ENCODE results near the gene IFNGR2. TPM values are rescaled to one million over a fixed set of nuclear protein-coding genes. Genes with fewer than 3 reads are reported as not detected.
"Not testable (repeated sequence)": the region's sequence is repeated elsewhere in the genome, so short reads cannot be mapped to it uniquely, and the experiment has no call there.

IFNGR2 gene
- total and polyA plus RNA-seq, 4 experiments from 2014 or later = 8.7 to 24.3 (median 21.8) TPM

GRCh38 chr21:33360881-33361602 lies 42.2 kb upstream of the IFNGR2 start:
- Mint-ChIP-seq H3K27ac (peak overlapping the region; percentile 87 to 99 (median 94)), H3K36me3 (peaks cover 8 to 22% of the 10 kb centered on the region in 2 donors), H3K9me3 (peaks cover 0 to 3% (median 0%) of the 10 kb centered on the region in 8 donors), H3K4me1 (peaks cover 13 to 22% (median 18%) of the 10 kb centered on the region in 4 donors), H3K27me3 (peaks cover 0 to under 1% of the 10 kb centered on the region in 2 donors), H3K4me3 (peak overlapping the region; percentile 83 to 97 (median 91))
- Histone ChIP-seq H3K4me3 (ENCODE audit: low read length in 2 of 2) (peak overlapping the region; percentile 47 to 58), H3K27ac (ENCODE audit: low read depth, low read length) (peak overlapping the region; percentile 47), H3K36me3 (ENCODE audit: insufficient read depth, low read length) (no peaks in the 10 kb centered on the region), H3K9me3 (ENCODE audit: control insufficient read depth in 1 of 2, low read length in 2 of 2) (no peaks in the 10 kb centered on the region), H3K4me1 (ENCODE audit: insufficient read depth, low read length) (peaks cover 21% of the 10 kb centered on the region), H3K27me3 (ENCODE audit: insufficient read depth, low read length) (no peaks in the 10 kb centered on the region)
- peak; percentile 82 to 87 (median 83) for DNase-seq
- ChIA-PET POLR2A (ENCODE audit: partially characterized antibody) (interaction anchor here (0.6 to 5.3 kb wide), 51 partner anchors 8 to 633 kb away, joined by 3 to 114 read pairs (median 7); partner anchors contain the start of genes DNAJC28, DONSON, IFNAR1 and IFNAR2), CTCF (ENCODE audit: partially characterized antibody) (interaction anchor here (0.6 to 5.5 kb wide), 72 partner anchors 9 to 945 kb away, joined by 3 to 90 read pairs (median 6); partner anchors contain the start of genes DONSON, IFNAR1, IFNGR2 and IL10RB)
- intact Hi-C loops (cut with micrococcal nuclease) = loop anchor here (1.0 to 5.0 kb wide), 7 partner anchors 14 to 161 kb away; partner anchors contain the start of genes IFNGR2 and IL10RB

- peak overlapping the region; percentile 91 to 99 (median 97) for H3K27ac Mint-ChIP-seq
- Histone ChIP-seq H3K36me3 (ENCODE audit: insufficient read depth, low read length) (no peaks in the 10 kb centered on the region), H3K27ac (ENCODE audit: low read depth, low read length) (peak overlapping the region; percentile 47), H3K27me3 (ENCODE audit: insufficient read depth, low read length) (no peaks in the 10 kb centered on the region), H3K4me1 (ENCODE audit: insufficient read depth, low read length) (peaks cover 21% of the 10 kb centered on the region), H3K4me3 (ENCODE audit: low read length in 2 of 2) (peak overlapping the region; percentile 47 to 58), H3K9me3 (ENCODE audit: control insufficient read depth in 1 of 2, low read length in 2 of 2) (peaks cover 0 to 3% of the 10 kb centered on the region in 2 donors)
- peaks cover 0 to 10% (median 7%) of the 10 kb centered on the region in 8 donors for H3K9me3 Mint-ChIP-seq
- intact Hi-C loops (cut with micrococcal nuclease) = loop anchor here (1.0 to 5.0 kb wide), 2 partner anchors 95 to 117 kb away; partner anchors contain the start of genes IL10RB and TMEM50B
- peaks cover 0 to 2% of the 10 kb centered on the region in 2 donors for H3K27me3 Mint-ChIP-seq
- peaks cover 0 to 12% of the 10 kb centered on the region in 2 donors for H3K36me3 Mint-ChIP-seq
- ChIA-PET CTCF (ENCODE audit: partially characterized antibody) (interaction anchor here (0.6 to 5.5 kb wide), 61 partner anchors 12 to 946 kb away, joined by 3 to 90 read pairs (median 7); partner anchors contain the start of genes IFNAR1, IFNGR2, IL10RB and PAXBP1), POLR2A (ENCODE audit: partially characterized antibody) (interaction anchor here (0.6 to 5.3 kb wide), 48 partner anchors 10 to 634 kb away, joined by 3 to 114 read pairs (median 7); partner anchors contain the start of genes DNAJC28, DONSON, IFNAR1 and IFNAR2)
- peaks cover 13 to 22% (median 18%) of the 10 kb centered on the region in 4 donors for H3K4me1 Mint-ChIP-seq
- peak overlapping the region; percentile 83 to 97 (median 91) for H3K4me3 Mint-ChIP-seq
- DNase-seq = peak; percentile 81 to 88 (median 88)
Observed at GRCh38 chr21:33362044-33362555, 41.1 kb upstream of the IFNGR2 start.

- H3K9me3 Mint-ChIP-seq = peaks cover 0 to 24% (median 18%) of the 10 kb centered on the region in 8 donors
- DNase-seq; H3K27ac ChIP-seq (ENCODE audit: low read depth, low read length); H3K27me3 ChIP-seq (ENCODE audit: insufficient read depth, low read length); H3K4me3 ChIP-seq (ENCODE audit: low read length in 2 of 2); H3K36me3 ChIP-seq (ENCODE audit: insufficient read depth, low read length); H3K27me3 Mint-ChIP-seq; H3K9me3 ChIP-seq (ENCODE audit: control insufficient read depth in 1 of 2, low read length in 2 of 2); H3K36me3 Mint-ChIP-seq: not testable (repeated sequence)
- ChIA-PET CTCF (ENCODE audit: partially characterized antibody) (interaction anchor here (0.7 to 5.5 kb wide), 6 partner anchors 11 to 167 kb away, joined by 3 to 90 read pairs (median 5); no protein-coding TSS in a partner anchor), POLR2A (ENCODE audit: partially characterized antibody) (interaction anchor here (0.7 to 4.7 kb wide), 4 partner anchors 13 to 159 kb away, joined by 3 to 62 read pairs (median 4); partner anchors contain the start of gene IFNAR1)
- H3K27ac Mint-ChIP-seq = peak overlapping the region in 2 of 7 donors; percentile 31 to 48
- H3K4me1 ChIP-seq (ENCODE audit: insufficient read depth, low read length) = peaks cover 21% of the 10 kb centered on the region
- peak overlapping the region in 1 of 8 donors; percentile 35 for H3K4me3 Mint-ChIP-seq
- intact Hi-C loops (cut with micrococcal nuclease) = loop anchor here (5.0 kb wide), 1 partner anchor 97 kb away; the partner anchor contains the start of gene IL10RB
- peaks cover 15 to 25% (median 18%) of the 10 kb centered on the region in 4 donors for H3K4me1 Mint-ChIP-seq
Observed at GRCh38 chr21:33363911-33364609, 39.2 kb upstream of the IFNGR2 start.

- Histone ChIP-seq H3K4me3 (ENCODE audit: low read length in 2 of 2) (no peak overlapping the region), H3K4me1 (ENCODE audit: insufficient read depth, low read length) (peaks cover 21% of the 10 kb centered on the region), H3K27ac (ENCODE audit: low read depth, low read length) (no peak overlapping the region), H3K9me3 (ENCODE audit: control insufficient read depth in 1 of 2, low read length in 2 of 2) (peaks cover 0 to 8% of the 10 kb centered on the region in 2 donors), H3K36me3 (ENCODE audit: insufficient read depth, low read length) (no peaks in the 10 kb centered on the region), H3K27me3 (ENCODE audit: insufficient read depth, low read length) (no peaks in the 10 kb centered on the region)
- intact Hi-C loops (cut with micrococcal nuclease) = loop anchor here (5.0 kb wide), 1 partner anchor 98 kb away; the partner anchor contains the start of gene IL10RB
- no peak overlapping the region for H3K4me3 Mint-ChIP-seq
- H3K27me3 Mint-ChIP-seq = peaks cover 0 to 2% of the 10 kb centered on the region in 2 donors
- peaks cover 15 to 25% (median 18%) of the 10 kb centered on the region in 4 donors for H3K4me1 Mint-ChIP-seq
- no peak for DNase-seq
- H3K27ac Mint-ChIP-seq = peak overlapping the region in 1 of 7 donors; percentile 4
- peaks cover 0 to 24% (median 19%) of the 10 kb centered on the region in 8 donors for H3K9me3 Mint-ChIP-seq
- POLR2A ChIA-PET (ENCODE audit: partially characterized antibody) = interaction anchor here (1.5 kb wide), 1 partner anchor 40 kb away, joined by 5 read pairs; the partner anchor contains the start of gene IFNAR1
- CTCF ChIA-PET (ENCODE audit: partially characterized antibody) = interaction anchor here (1.2 to 2.3 kb wide), 2 partner anchors 9 to 82 kb away, joined by 3 to 7 read pairs; no protein-coding TSS in a partner anchor
- peaks cover 5 to 8% of the 10 kb centered on the region in 2 donors for H3K36me3 Mint-ChIP-seq
Observed at GRCh38 chr21:33364830-33365229, 38.4 kb upstream of the IFNGR2 start.

- Mint-ChIP-seq H3K27me3 (peaks cover 0 to 2% of the 10 kb centered on the region in 2 donors), H3K4me3 (no peak overlapping the region), H3K9me3 (peaks cover 0 to 24% (median 18%) of the 10 kb centered on the region in 8 donors), H3K36me3 (peaks cover 0 to 5% of the 10 kb centered on the region in 2 donors), H3K4me1 (peaks cover 3 to 8% (median 4%) of the 10 kb centered on the region in 4 donors), H3K27ac (no peak overlapping the region)
- Histone ChIP-seq H3K4me1 (ENCODE audit: insufficient read depth, low read length) (peaks cover 5% of the 10 kb centered on the region), H3K27me3 (ENCODE audit: insufficient read depth, low read length) (no peaks in the 10 kb centered on the region), H3K36me3 (ENCODE audit: insufficient read depth, low read length) (no peaks in the 10 kb centered on the region), H3K27ac (ENCODE audit: low read depth, low read length) (no peak overlapping the region), H3K9me3 (ENCODE audit: control insufficient read depth in 1 of 2, low read length in 2 of 2) (peaks cover 0 to 8% of the 10 kb centered on the region in 2 donors), H3K4me3 (ENCODE audit: low read length in 2 of 2) (no peak overlapping the region)
- intact Hi-C loops (cut with micrococcal nuclease) = no loop called here
- ChIA-PET CTCF (ENCODE audit: partially characterized antibody) (interaction anchor here (1.0 to 1.6 kb wide), 3 partner anchors 10 to 427 kb away, joined by 3 to 5 read pairs (median 3); no protein-coding TSS in a partner anchor), POLR2A (ENCODE audit: partially characterized antibody) (interaction anchor here (2.3 kb wide), 1 partner anchor 13 kb away, joined by 8 read pairs; no protein-coding TSS in a partner anchor)
- no peak for DNase-seq
Observed at GRCh38 chr21:33367309-33367973, 35.8 kb upstream of the IFNGR2 start.

GRCh38 chr21:33368124-33368523 lies 35.1 kb upstream of the IFNGR2 start:
- intact Hi-C loops (cut with micrococcal nuclease) = no loop called here
- peaks cover 0 to 2% of the 10 kb centered on the region in 2 donors for H3K27me3 Mint-ChIP-seq
- peaks cover 0 to 24% (median 18%) of the 10 kb centered on the region in 8 donors for H3K9me3 Mint-ChIP-seq
- Histone ChIP-seq H3K36me3 (ENCODE audit: insufficient read depth, low read length) (no peaks in the 10 kb centered on the region), H3K27ac (ENCODE audit: low read depth, low read length) (no peak overlapping the region), H3K9me3 (ENCODE audit: control insufficient read depth in 1 of 2, low read length in 2 of 2) (peaks cover 0 to 8% of the 10 kb centered on the region in 2 donors), H3K4me3 (ENCODE audit: low read length in 2 of 2) (no peak overlapping the region), H3K4me1 (ENCODE audit: insufficient read depth, low read length) (no peaks in the 10 kb centered on the region), H3K27me3 (ENCODE audit: insufficient read depth, low read length) (no peaks in the 10 kb centered on the region)
- ChIA-PET CTCF (ENCODE audit: partially characterized antibody) (interaction anchor here (1.0 to 1.6 kb wide), 3 partner anchors 12 to 428 kb away, joined by 4 to 5 read pairs (median 4); no protein-coding TSS in a partner anchor), POLR2A (ENCODE audit: partially characterized antibody) (interaction anchor here (2.3 kb wide), 1 partner anchor 12 kb away, joined by 8 read pairs; no protein-coding TSS in a partner anchor)
- DNase-seq = no peak
- H3K36me3 Mint-ChIP-seq = peaks cover 0 to 5% of the 10 kb centered on the region in 2 donors
- peaks cover 0 to 4% (median under 1%) of the 10 kb centered on the region in 4 donors for H3K4me1 Mint-ChIP-seq
- H3K27ac Mint-ChIP-seq = peak overlapping the region in 1 of 7 donors; percentile 52
- no peak overlapping the region for H3K4me3 Mint-ChIP-seq

Data from CD4-positive, alpha-beta memory T cell (primary cell).